Natural killer cell (primary cell): ENCODE results near the gene PM20D1. TPM values are rescaled to one million over a fixed set of nuclear protein-coding genes. Genes with fewer than 3 reads are reported as not detected.

Experiments
- ATAC-seq, 3 donors: fragments of 150-1000 bp in 2 of 3; fragments of 200-7000 bp in 1 of 3; cut with Tn5 transposase; 1 replicate in 1 of 3; 2 replicates in 2 of 3; pipeline ENCODE4 v1.10.0; 2021; ENCODE audit warnings: mild to moderate bottlenecking in 2 of 3, moderate library complexity in 2 of 3
- DNase-seq, 2 donors: peaks; one replicate each; pipeline versions ENCODE4 v3.0.0 to v3.0.0-alpha.2; 2013 to 2021; ENCODE audit warnings: mixed read lengths in 1 of 2
- H3K27ac ChIP-seq: one replicate; pipeline ENCODE4 v1.5.1; 2013; ENCODE audit warnings: mild to moderate bottlenecking, low read length
- H3K27me3 ChIP-seq: one replicate; pipeline ENCODE4 v1.6.1; 2013; ENCODE audit warnings: low read length; ENCODE audit not compliant: control insufficient read depth, insufficient read depth
- H3K36me3 ChIP-seq: one replicate; pipeline ENCODE4 v1.6.1; 2013; ENCODE audit warnings: low read length; ENCODE audit not compliant: control insufficient read depth, insufficient read depth
- H3K4me1 ChIP-seq: one replicate; pipeline ENCODE4 v1.6.1; 2013; ENCODE audit warnings: low read length; ENCODE audit not compliant: control insufficient read depth, insufficient read depth
- H3K4me3 ChIP-seq: one replicate; pipeline ENCODE4 v1.5.1; 2013; ENCODE audit warnings: low read length
- H3K9me3 ChIP-seq: one replicate; pipeline ENCODE4 v1.6.1; 2013; ENCODE audit warnings: low read length; ENCODE audit not compliant: control insufficient read depth, insufficient read depth
- H3K27ac Mint-ChIP-seq, 2 donors: one replicate each; pipeline ENCODE4 v1.8.0; 2022; ENCODE audit warnings: mild to moderate bottlenecking in 2 of 2, mixed read lengths in 2 of 2, moderate library complexity in 1 of 2
- H3K27me3 Mint-ChIP-seq, 2 donors: one replicate each; pipeline ENCODE4 v1.8.0; 2022; ENCODE audit warnings: low read depth in 2 of 2, mixed read lengths in 2 of 2
- H3K36me3 Mint-ChIP-seq: one replicate; pipeline ENCODE4 v1.8.0; 2022; ENCODE audit warnings: mixed read lengths
- H3K4me1 Mint-ChIP-seq, 2 donors: one replicate each; pipeline ENCODE4 v1.8.0; 2022; ENCODE audit warnings: mixed read lengths in 2 of 2
- H3K4me3 Mint-ChIP-seq: one replicate; pipeline ENCODE4 v1.8.0; 2022; ENCODE audit warnings: mild to moderate bottlenecking, moderate library complexity, mixed read lengths
- H3K9me3 Mint-ChIP-seq, 2 donors: one replicate each; pipeline ENCODE4 v1.8.0; 2022; ENCODE audit warnings: mixed read lengths in 2 of 2
- WGBS: methylation state at CpG from one replicate; pipeline ENCODE4 v1.1.7; 2013; ENCODE audit warnings: missing lambda C conversion rate; ENCODE audit not compliant: insufficient coverage; 5-methylcytosine and 5-hydroxymethylcytosine counted together
- intact Hi-C: fragments of 100-400 bp; cut with micrococcal nuclease; formaldehyde crosslinking; loops from one replicate; pipeline ENCODE4 v1.14.2; 2022
- total RNA-seq, 4 donors: library from RNA; stranded (reverse); fragments of 120-200 nt in 1 of 4; gene quantifications; one replicate each; pipeline versions ENCODE4 v1.2.3 to v1.2.4, GENCODE V29; 2013 to 2022
- TF ChIP-seq, protein P1 (sequence below): fragments of 200-600 bp; IDR thresholded peaks from one replicate; pipeline ENCODE4 v1.8.0; 2022; ENCODE audit warnings: antibody characterized with exemption

Gene PM20D1
- total RNA-seq, 3 donors from 2014 or later (not counting 1 experiment from before 2014, with no cell fraction given) = 1.1 to 1.6 TPM; not detected in 1

DNA sequence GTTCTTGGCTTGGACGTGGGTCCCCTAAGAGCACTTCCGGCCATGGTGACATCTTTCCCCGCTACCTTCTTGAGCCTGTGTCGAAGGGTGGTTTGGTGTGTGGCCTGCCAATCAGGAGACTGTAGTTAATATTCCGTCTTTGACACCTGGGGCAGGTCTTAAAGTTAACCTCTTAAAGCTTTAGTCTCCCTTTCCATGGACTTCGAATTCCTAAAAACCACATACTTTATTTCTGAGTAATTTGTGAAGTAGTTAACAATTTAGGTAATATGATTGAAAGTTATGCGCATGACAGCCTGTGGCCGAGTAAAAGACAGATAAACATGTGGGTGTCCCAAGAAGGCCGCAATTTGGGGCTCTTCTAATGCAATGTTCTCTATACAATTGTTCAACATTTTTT is 64.5 kb downstream of the PM20D1 start:
- ATAC-seq (no peak), DNase-seq (no peak)
- TF ChIP-seq, protein P1, sequence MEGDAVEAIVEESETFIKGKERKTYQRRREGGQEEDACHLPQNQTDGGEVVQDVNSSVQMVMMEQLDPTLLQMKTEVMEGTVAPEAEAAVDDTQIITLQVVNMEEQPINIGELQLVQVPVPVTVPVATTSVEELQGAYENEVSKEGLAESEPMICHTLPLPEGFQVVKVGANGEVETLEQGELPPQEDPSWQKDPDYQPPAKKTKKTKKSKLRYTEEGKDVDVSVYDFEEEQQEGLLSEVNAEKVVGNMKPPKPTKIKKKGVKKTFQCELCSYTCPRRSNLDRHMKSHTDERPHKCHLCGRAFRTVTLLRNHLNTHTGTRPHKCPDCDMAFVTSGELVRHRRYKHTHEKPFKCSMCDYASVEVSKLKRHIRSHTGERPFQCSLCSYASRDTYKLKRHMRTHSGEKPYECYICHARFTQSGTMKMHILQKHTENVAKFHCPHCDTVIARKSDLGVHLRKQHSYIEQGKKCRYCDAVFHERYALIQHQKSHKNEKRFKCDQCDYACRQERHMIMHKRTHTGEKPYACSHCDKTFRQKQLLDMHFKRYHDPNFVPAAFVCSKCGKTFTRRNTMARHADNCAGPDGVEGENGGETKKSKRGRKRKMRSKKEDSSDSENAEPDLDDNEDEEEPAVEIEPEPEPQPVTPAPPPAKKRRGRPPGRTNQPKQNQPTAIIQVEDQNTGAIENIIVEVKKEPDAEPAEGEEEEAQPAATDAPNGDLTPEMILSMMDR = no peak
- Mint-ChIP-seq H3K27me3 (no peaks in the 10 kb centered on the region), H3K4me1 (peaks cover 0 to 5% of the 10 kb centered on the region in 2 donors), H3K4me3 (no peak overlapping the region), H3K9me3 (no peaks in the 10 kb centered on the region), H3K36me3 (peaks cover 11% of the 10 kb centered on the region), H3K27ac (no peak overlapping the region)
- Histone ChIP-seq H3K27ac (no peak overlapping the region), H3K4me3 (no peak overlapping the region), H3K36me3 (peaks cover 3% of the 10 kb centered on the region), H3K4me1 (no peaks in the 10 kb centered on the region), H3K9me3 (no peaks in the 10 kb centered on the region), H3K27me3 (no peaks in the 10 kb centered on the region)
- 94% methylated on average over 7 of the region's 9 CpGs for WGBS
- intact Hi-C loops = no loop called here

DNA sequence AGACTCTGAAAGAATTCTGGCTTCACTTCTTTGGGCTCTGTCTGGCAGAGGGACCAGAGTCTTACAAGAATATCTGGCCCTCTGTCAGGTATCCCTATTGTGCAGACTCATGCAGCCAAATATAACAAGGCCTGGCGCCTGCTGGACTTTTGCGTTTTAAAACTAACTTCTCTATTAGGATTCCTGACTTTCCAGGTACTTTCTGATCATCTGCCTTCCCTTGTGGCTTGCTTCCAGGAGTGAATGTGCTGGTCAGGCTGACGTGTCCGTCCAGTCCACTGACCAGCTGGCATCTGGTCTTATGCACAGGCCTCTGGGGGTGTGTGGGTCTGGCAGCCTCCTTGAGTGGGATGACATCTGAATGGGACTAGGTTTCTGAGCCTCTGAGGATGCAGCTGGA is 66.0 kb downstream of the PM20D1 start:
- no peak for DNase-seq
- Mint-ChIP-seq H3K36me3 (no peaks in the 10 kb centered on the region), H3K4me3 (no peak overlapping the region), H3K27ac (no peak overlapping the region), H3K4me1 (peaks cover 0 to 5% of the 10 kb centered on the region in 2 donors), H3K9me3 (no peaks in the 10 kb centered on the region), H3K27me3 (no peaks in the 10 kb centered on the region)
- intact Hi-C loops = no loop called here
- Histone ChIP-seq H3K4me3 (no peak overlapping the region), H3K36me3 (no peaks in the 10 kb centered on the region), H3K27me3 (no peaks in the 10 kb centered on the region), H3K27ac (no peak overlapping the region), H3K9me3 (no peaks in the 10 kb centered on the region), H3K4me1 (no peaks in the 10 kb centered on the region)
- ATAC-seq = no peak
- TF ChIP-seq, protein P1 = no peak
- 97% methylated on average over 4 of the region's 4 CpGs for WGBS

DNA sequence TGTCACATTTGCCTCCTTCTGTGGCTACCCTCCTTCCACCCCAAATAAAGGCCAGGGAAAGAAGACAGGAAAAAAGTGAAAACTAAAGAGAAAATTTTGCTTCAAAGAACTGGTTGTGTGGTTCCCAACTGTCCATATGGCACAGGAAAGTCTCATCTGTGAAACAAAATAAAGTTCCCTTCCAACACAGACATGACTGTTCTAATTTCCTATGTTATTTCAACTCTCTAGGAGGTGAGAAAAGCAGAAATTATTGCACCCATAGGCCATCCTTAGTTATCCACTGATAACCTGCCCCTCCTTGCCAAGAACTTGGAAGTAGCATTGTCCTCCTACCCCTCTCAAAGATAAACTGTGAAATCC is 66.5 kb downstream of the PM20D1 start:
- TF ChIP-seq, protein P1 = no peak
- no peaks in the 10 kb centered on the region for H3K27me3 Mint-ChIP-seq
- ATAC-seq (no peak), DNase-seq (no peak)
- peaks cover 0 to 5% of the 10 kb centered on the region in 2 donors for H3K4me1 Mint-ChIP-seq
- Histone ChIP-seq H3K4me1 (no peaks in the 10 kb centered on the region), H3K36me3 (no peaks in the 10 kb centered on the region), H3K4me3 (no peak overlapping the region), H3K9me3 (no peaks in the 10 kb centered on the region), H3K27me3 (no peaks in the 10 kb centered on the region), H3K27ac (no peak overlapping the region)
- H3K9me3 Mint-ChIP-seq = no peaks in the 10 kb centered on the region
- no peak overlapping the region for H3K4me3 Mint-ChIP-seq
- H3K36me3 Mint-ChIP-seq = no peaks in the 10 kb centered on the region
- H3K27ac Mint-ChIP-seq = no peak overlapping the region
- intact Hi-C loops = no loop called here

DNA sequence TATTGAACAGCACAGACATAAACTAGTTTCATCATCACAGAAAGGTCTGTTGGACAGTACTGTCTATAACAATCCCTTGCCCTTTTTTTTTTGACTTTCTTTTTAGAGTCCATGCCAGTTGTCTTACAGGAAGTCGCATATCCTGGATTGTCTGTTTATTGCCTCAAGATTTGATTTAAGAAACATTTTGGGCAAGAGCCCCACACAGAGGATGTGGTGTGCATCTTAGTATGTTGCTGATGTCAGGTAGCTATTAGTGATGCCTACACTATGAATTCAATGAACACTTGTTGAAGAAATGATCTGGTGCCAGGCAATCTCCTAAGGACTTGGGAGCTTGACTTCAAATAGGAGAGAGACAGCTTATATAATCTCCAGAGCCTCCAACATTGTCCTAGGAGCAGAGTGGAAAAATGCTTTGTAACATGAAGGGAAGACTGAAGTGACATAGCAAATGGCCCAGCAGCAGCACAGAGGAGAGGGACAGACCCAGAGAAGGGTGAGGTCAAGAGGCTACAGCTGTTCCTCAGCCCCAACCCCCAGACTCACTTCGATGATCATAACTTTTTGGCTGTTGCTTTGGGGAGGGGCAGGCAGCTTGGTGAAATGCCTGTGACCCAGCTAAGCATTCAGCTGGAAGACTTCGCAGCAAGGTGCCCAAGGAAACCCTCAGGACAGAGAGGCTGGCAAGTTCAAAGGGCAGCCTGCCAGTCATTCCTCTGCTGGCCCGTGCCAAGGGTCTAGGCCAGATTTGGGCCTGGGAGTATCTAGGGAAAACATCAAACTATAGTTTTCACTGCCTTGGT is 67.1 kb downstream of the PM20D1 start:
- ATAC-seq = peak in 2 of 3 donors; percentile 30 to 38
- H3K4me3 Mint-ChIP-seq = no peak overlapping the region
- DNase-seq = peak in 1 of 2 donors; percentile 43
- Histone ChIP-seq H3K36me3 (no peaks in the 10 kb centered on the region), H3K4me3 (no peak overlapping the region), H3K27me3 (no peaks in the 10 kb centered on the region), H3K4me1 (no peaks in the 10 kb centered on the region), H3K27ac (no peak overlapping the region), H3K9me3 (no peaks in the 10 kb centered on the region)
- no peaks in the 10 kb centered on the region for H3K36me3 Mint-ChIP-seq
- no peaks in the 10 kb centered on the region for H3K9me3 Mint-ChIP-seq
- TF ChIP-seq, protein P1 = no peak
- 70% methylated on average over 4 of the region's 4 CpGs for WGBS
- intact Hi-C loops = no loop called here
- no peak overlapping the region for H3K27ac Mint-ChIP-seq
- H3K4me1 Mint-ChIP-seq = peaks cover 0 to 10% of the 10 kb centered on the region in 2 donors
- H3K27me3 Mint-ChIP-seq = no peaks in the 10 kb centered on the region
